Stimulated activated CD8-positive, alpha-beta memory T cell treated with anti-CD3 and anti-CD28 coated beads, Interleukin-15, amount 100 ng/mL, for 24 hours (primary cell): Measurements from ENCODE around the gene PKDREJ.
"Not testable (repeated sequence)": the region's sequence is repeated elsewhere in the genome, so short reads cannot be mapped to it uniquely, and the experiment has no call there.

Source experiments
- DNase-seq: peaks from one replicate; pipeline ENCODE4 v3.0.0-alpha.2; 2020; ENCODE audit warnings: low read depth

PKDREJ gene

DNA sequence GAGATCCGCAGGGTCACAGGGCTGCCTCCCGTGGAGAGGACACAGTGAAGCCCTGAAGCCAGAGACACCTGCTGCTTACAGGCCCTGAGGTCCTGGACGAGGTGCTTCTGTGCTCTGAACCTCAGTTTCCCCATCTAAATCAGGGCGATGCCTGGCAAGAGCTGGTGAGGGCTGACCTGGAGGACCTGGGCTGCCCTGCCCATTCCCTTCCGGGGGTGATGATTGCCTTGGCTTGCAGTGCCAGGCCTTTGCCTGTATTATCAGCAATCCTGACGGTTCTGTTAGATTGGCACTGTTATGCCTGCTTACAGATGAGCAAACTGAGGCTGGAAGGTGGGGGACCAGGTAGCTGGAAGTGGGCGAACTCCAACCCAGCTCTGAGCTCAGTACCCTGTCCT is 25.7 kb upstream of the PKDREJ start:
- DNase-seq, result no peak

DNA sequence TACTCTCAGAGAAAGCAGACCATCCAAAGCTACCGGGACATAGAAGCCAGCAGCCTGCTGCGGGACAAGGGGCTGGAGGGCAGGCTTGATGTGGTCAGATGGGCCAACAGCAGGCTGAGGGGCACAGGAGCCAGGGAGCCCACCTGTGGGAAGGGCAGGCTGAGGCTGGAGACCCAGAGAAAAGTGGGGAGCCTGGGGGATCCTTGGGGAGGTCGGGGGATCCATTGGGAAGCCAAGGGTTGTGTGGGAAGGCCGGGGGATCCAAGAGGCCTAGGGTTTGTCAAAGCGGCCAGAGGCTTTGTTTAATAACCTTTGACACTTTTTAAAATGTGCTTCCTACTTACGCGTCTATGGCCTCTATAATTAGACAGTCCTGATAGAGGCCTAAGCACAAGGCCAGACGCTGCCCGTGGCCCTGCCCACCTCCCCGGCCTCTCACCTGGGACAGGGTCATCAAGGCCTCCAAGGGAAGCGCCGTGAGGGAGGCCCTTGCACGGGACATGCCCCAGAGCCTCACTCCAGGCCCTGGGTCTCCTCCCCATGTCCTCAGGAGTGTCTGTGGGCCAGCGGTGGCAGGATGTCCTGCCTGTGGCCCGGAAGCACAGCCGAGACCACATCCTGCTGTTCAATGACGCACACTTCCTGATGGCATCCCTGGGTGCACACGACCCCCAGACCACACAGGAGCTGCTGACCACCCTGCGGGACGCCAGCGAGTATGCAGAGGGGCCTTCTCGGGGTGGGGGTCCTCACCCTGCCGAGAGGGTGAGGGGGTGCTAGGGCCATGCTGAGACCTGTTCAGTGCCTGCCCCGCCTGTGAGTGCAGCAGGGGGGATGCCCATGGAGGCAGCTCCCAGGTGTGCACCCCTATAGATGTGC is 25.0 kb upstream of the PKDREJ start:
- DNase-seq, result no peak

DNA sequence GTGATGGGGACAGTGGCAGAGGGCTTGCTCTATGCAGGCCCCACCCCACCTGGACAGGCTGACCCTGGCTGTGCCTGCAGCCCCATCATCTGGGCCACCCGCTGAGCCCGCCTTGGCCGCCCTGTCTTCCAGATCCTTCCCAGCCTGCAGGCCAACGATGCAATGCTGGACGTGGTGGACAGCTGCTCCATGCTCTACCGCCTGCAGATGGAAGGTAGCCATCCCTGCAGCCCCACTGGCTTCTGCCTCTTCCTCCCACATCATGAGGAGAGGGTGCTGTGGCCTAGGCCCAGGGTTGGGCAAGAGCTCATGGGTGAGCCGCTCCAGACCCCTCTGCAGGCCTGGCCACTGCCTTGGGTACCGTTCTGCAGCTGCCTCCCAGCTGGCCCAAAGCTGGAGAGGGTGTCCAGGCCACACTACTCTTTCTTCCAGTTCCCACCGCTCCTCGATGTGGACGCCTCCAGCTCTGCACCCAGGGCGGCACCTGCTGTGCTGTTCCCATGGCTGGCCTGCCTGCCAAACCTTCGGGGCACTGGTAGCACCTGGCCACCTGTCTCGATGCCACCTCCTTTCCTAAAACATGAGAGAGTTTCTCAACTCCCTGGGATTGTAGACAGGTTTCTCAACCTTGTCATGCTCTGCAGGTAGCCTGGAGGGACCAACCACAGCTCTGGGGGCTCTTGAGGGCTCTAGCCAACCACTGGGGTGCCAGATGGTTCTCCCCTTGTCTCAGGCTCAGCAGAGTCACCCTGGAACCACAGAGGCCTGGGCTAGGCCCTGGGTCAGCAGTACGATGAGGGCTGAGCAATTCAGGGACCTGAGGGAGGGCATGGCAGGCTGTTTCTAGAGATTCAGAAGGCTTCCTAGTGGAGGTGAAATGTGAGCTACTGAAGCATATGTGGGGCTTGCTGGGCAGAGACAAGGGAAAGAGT is 24.1 kb upstream of the PKDREJ start:
- DNase-seq, result no peak

DNA sequence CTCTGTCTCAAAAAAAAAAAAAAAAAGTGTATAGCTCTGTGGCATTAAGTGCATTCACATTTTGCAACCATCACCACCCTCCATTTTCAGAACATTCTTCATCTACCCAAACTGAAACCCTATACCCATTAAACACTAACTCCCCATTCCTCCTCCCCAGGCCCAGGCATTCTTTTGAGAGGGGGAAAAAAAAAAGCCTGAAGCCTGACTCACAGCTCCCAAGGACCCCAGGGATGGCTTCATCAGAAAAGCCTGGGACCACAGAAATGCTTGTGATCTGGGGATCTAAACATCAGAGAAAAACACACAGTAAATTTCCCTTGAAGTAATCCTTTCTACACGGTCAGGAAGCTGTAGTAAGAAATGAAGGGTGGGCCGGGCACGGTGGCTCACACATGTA is 22.9 kb upstream of the PKDREJ start:
- DNase-seq, result no peak

DNA sequence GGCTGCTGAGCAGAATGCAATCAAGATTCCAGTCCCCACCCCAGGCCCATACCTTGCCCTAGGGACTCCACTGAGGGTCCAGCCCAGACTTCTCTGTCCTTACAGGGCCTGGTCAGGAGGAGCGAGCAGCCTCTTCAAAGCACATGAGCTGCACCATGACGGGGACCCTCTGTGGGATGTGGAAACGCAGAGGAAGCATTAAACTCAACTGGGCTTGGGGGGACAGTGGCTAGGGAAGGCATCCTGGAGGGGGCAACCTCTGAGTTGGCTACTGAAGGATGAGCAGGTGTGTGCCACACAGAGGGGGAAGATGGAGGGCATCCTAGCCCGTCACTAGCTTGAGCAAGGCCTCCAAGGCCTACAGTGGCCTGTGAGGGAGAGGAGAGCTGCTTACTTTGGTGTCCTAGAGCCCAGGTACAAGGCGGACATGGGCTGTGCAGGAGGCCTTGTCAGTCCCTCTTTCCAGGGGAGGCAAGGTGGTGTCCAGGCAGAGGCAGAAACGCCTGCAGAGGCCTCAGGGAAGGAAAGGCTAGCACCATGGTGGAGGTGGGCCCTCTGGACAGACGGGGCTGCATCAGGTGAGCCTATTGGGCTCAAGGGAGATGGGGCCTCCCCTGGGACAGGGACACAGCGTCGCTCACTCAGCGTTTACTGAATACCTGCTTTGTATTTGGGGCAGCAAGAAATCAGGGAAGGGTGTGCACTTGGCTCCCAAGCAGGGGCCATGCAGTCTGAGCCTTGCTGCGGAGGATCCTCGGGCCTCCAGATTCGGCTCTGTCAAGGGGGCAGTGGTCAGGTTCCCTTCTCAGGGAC is 18.9 kb upstream of the PKDREJ start:
- no peak for DNase-seq

DNA sequence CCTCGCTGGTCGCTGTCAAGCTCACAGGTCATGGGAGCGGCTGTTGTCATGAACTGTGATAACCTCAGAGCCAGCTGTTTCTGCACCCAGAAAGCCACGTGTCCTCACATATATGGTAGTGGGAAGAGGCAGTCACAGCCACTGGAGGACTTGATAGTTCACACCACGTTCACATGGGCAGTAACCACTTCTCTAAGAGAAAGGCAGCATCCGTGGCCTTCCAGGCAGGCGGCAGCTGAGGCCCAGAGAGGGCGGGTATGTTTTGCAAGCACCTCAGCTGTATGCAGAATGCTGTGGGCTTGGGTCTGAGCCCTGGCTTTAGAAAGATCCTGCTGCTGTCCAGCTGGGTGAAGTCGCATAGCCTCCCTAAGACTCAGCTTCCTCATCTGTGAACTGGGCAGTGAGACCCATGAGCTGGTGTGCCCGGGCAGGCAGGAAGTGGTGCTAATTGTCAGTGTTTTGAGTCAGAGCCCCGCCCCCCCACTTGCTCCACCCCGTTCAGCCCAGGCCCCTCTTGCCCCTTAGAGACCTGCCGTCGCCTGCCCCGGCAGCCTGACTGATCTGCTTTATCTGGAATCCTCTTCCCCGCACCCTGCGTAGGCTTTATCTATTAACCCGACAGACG is 18.0 kb upstream of the PKDREJ start:
- no peak for DNase-seq

- no peak for DNase-seq
Observed at GRCh38 chr22:46280063-46280817, 17.1 kb upstream of the PKDREJ start.

- no peak for DNase-seq
Observed at GRCh38 chr22:46278656-46279645, 15.8 kb upstream of the PKDREJ start.

- DNase-seq, result no peak
Observed at GRCh38 chr22:46276563-46276962, 13.4 kb upstream of the PKDREJ start.

GRCh38 chr22:46275455-46276122 is 12.4 kb upstream of the PKDREJ start:
- DNase-seq, result no peak

DNA sequence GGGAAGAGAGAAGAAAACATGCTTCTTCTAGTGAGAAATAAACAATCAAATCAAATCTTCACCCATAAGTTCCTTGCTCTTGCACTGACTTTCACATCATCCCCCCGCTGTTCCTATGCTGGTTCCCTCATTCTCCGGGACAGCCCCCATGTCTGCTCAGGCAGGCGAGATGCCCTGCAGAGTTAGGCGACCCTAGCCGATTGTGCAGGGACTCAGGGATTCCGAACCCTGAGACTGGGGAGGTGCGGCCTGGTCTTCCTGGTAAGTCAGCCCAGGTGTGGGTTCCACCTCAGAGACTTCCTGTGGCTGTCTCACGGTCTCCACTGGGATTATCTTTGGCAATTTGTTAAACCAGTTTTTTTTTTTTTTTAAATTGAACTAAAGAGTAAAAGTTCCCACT is 11.2 kb upstream of the PKDREJ start:
- no peak for DNase-seq

- DNase-seq, result no peak
Observed at GRCh38 chr22:46273432-46274148, 10.4 kb upstream of the PKDREJ start.

GRCh38 chr22:46272762-46273431 is 9.8 kb upstream of the PKDREJ start:
- no peak for DNase-seq

DNA sequence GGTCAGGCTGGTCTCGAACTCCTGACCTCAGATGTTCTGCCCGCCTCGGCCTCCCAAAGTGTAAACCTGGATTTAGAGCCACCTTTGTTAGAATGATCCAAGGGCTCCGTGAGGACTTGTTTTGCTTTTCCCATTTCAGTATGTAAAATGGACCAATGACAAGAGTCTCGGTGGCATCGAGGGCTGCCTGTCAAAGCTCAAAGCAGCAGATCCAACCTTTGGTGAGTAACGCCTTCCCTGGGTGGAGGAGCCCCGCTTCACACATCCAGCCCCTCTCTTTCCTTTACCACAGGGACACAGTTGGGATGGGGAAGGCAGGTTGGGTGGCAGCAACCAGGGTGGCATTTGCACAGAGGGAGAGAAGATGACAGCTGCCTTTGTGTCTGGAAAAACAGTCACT is 9.1 kb upstream of the PKDREJ start:
- no peak for DNase-seq

DNA sequence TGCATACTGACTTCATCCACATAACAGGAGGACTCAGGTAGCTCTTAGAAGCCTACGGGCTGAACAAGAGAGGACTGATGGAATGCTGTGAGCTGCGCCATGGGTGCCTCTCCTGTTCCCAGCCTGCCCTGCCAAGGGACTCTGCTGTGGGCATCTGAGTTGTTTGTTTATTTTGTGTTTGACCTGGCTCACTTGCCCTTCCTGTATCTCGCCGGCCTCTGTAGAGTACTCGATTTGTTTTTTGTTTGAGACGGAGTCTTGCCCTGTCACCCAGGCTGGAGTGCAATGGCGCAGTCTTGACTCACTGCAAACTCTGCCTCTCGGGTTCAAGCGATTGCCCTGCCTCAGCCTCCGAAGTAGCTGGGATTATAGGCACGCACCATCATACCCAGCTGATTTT is 6.4 kb upstream of the PKDREJ start:
- DNase-seq, result no peak

DNA sequence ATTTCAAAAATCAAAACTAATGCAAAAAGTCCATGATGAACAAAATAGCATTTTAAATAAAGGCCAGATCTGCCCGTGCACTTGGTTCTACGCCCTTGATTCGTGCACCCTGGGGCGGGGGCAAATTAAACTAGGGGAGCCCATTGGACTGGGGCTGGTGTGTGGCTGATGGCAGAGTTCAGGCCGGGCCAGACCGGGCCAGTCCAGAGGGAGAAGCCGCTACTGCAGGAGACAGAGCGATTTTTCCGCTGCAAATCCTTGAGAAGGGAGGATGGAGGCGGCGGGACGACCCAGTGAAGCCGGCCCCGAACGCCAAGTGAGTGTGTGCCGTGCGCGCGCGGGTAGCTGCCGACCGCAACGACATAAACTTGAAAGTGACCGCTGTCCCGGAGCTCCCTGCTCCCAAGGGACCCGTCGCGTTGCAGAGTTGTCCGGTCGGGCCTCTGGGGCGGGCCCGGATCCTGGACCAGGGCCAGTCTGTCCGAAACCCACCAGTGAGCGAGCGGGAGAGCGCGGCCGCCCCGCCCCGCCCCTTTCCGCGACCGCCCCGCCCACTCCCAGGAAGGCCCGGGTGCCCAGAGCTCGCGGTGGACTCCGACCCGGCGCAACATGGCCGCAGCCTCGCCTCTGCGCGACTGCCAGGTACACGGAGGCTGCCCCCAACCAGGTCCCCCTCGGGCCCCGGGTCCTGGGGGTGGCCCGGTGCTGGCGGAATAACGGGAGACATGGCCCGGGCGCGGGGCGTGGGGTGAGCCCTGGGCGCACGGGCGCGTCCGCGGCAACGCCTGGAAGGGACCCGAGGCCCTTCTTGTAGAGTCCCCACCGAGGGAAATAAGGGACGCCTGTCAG is 4.5 kb upstream of the PKDREJ start, which contains the start of gene TTC38:
Gene TTC38, plus strand, starts transcription at position 578 of the 849 bp plus-strand sequence. Its CDS starts 32 bp downstream, at position 610.
- DNase-seq, result no peak

DNA sequence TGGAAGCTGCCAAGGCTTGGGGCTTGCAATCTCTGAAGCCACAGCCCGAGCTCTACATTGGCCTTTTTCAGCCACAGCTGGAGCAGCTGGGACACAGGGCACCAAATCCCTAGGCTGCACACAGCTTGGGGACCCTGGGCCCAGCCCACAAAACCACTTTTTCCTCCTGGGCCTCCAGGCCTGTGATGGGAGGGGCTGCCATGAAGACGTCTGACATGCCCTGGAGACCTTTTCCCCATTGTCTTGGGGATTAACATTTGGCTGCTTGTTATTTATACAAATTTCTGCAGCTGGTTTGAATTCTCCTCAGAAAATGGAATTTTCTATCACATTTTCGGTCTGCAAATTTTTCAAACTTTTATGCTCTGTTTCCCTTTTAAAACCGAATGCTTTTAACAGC is 2.5 kb upstream of the PKDREJ start:
- DNase-seq, result not testable (repeated sequence)
